Mesenchymal stem cell (in vitro differentiated cells and primary cell): ENCODE measurements around the gene DSTN.
A peak's percentile ranks its signal among the peaks of the same experiment; 100 is the strongest.

ENCODE experiments used
- DNase-seq: peaks from one replicate; pipeline ENCODE4 v3.0.0-alpha.2; 2013
- H2AFZ ChIP-seq: one replicate; pipeline ENCODE4 v1.6.1; 2013; ENCODE audit warnings: low read depth, mild to moderate bottlenecking, control low read depth, inconsistent platforms, low read length, moderate library complexity
- H2AK5ac ChIP-seq: 2 replicates; pipeline ENCODE4 v1.6.1; 2013; ENCODE audit warnings: low read length, moderate library complexity, mild to moderate bottlenecking, inconsistent platforms; ENCODE audit not compliant: severe bottlenecking
- H2BK120ac ChIP-seq: one replicate; pipeline ENCODE4 v1.6.1; 2013; ENCODE audit warnings: low read depth, mild to moderate bottlenecking, inconsistent platforms, low read length, moderate library complexity
- H2BK12ac ChIP-seq, 2 experiments: one replicate each; pipeline ENCODE4 v1.6.1; 2013; ENCODE audit warnings: inconsistent platforms in 2 of 2, low read length in 2 of 2, mild to moderate bottlenecking in 2 of 2, moderate library complexity in 2 of 2, control low read depth in 1 of 2
- H2BK15ac ChIP-seq: one replicate; pipeline ENCODE4 v1.6.1; 2013; ENCODE audit warnings: mild to moderate bottlenecking, low read depth, inconsistent platforms; ENCODE audit not compliant: poor library complexity, severe bottlenecking
- H2BK5ac ChIP-seq: 2 replicates; pipeline ENCODE4 v1.6.1; 2013; ENCODE audit warnings: low read depth, mild to moderate bottlenecking, low read length, control low read depth, inconsistent platforms; ENCODE audit not compliant: poor library complexity, severe bottlenecking
- H3K14ac ChIP-seq, 2 experiments: one replicate each; pipeline ENCODE4 v1.6.1; 2013; ENCODE audit warnings: inconsistent platforms in 2 of 2, low read length in 2 of 2, control low read depth in 1 of 2, mild to moderate bottlenecking in 1 of 2, moderate library complexity in 1 of 2
- H3K18ac ChIP-seq, 2 experiments: one replicate each; pipeline ENCODE4 v1.6.1; 2013; ENCODE audit warnings: inconsistent platforms in 2 of 2, low read length in 2 of 2, control low read depth in 1 of 2, low read depth in 1 of 2, mild to moderate bottlenecking in 1 of 2
- H3K23ac ChIP-seq, 2 experiments: one replicate each; pipeline ENCODE4 v1.6.1; 2013; ENCODE audit warnings: inconsistent platforms in 2 of 2, low read length in 2 of 2, mild to moderate bottlenecking in 2 of 2, moderate library complexity in 2 of 2, control low read depth in 1 of 2
- H3K27ac ChIP-seq: 2 replicates; pipeline ENCODE4 v1.5.1; 2013; ENCODE audit warnings: mild to moderate bottlenecking, moderate library complexity, low read length, control low read depth, inconsistent platforms; ENCODE audit not compliant: poor library complexity, severe bottlenecking
- H3K27me3 ChIP-seq, 2 experiments: 2 replicates each; pipeline versions ENCODE4 v1.6.1 to v1.7.0; 2013; ENCODE audit warnings: low read length in 2 of 2, mild to moderate bottlenecking in 2 of 2, moderate library complexity in 2 of 2, control low read depth in 1 of 2, inconsistent platforms in 1 of 2; ENCODE audit not compliant: control insufficient read depth in 1 of 2, insufficient read depth in 1 of 2
- H3K36me3 ChIP-seq, 2 experiments: 2 replicates each; pipeline versions ENCODE4 v1.6.1 to v1.7.0; 2013; ENCODE audit warnings: low read length in 2 of 2, control low read depth in 1 of 2, inconsistent platforms in 1 of 2, low read depth in 1 of 2, mild to moderate bottlenecking in 1 of 2; ENCODE audit not compliant: insufficient read depth in 2 of 2, control insufficient read depth in 1 of 2
- H3K4ac ChIP-seq, 2 experiments: one replicate each; pipeline ENCODE4 v1.6.1; 2013; ENCODE audit warnings: inconsistent platforms in 2 of 2, low read length in 2 of 2, mild to moderate bottlenecking in 2 of 2, moderate library complexity in 2 of 2, control low read depth in 1 of 2, low read depth in 1 of 2
- H3K4me1 ChIP-seq: 2 replicates; pipeline ENCODE4 v1.6.1; 2013; ENCODE audit warnings: low read depth, low read length, control low read depth; ENCODE audit not compliant: control insufficient read depth, insufficient read depth
- H3K4me2 ChIP-seq: 2 replicates; pipeline ENCODE4 v1.6.1; 2013; ENCODE audit warnings: low read length, mild to moderate bottlenecking, inconsistent platforms; ENCODE audit not compliant: poor library complexity, severe bottlenecking
- H3K4me3 ChIP-seq, 2 experiments: 2 replicates each; pipeline versions ENCODE4 v1.5.1 to v1.7.0; 2013; ENCODE audit warnings: low read length in 2 of 2, mild to moderate bottlenecking in 2 of 2, control low read depth in 1 of 2, low read depth in 1 of 2; ENCODE audit not compliant: insufficient read depth in 1 of 2
- H3K79me1 ChIP-seq: replicated peaks from 2 replicates; pipeline ENCODE4 v1.6.1; 2013; ENCODE audit warnings: mild to moderate bottlenecking, control low read depth, low read length, inconsistent platforms; ENCODE audit not compliant: poor library complexity, severe bottlenecking
- H3K9ac ChIP-seq: 2 replicates; pipeline ENCODE4 v1.7.0; 2013; ENCODE audit warnings: mild to moderate bottlenecking, low read length, moderate library complexity
- H3K9me3 ChIP-seq: 2 replicates; pipeline ENCODE4 v1.7.0; 2013; ENCODE audit warnings: mild to moderate bottlenecking, low read length; ENCODE audit not compliant: control insufficient read depth
- H4K8ac ChIP-seq: one replicate; pipeline ENCODE4 v1.6.1; 2013; ENCODE audit warnings: inconsistent platforms, mild to moderate bottlenecking, low read length, moderate library complexity
- H4K91ac ChIP-seq: one replicate; pipeline ENCODE4 v1.6.1; 2013; ENCODE audit warnings: mild to moderate bottlenecking, low read length, inconsistent platforms
- WGBS: methylation state at CpG from one replicate; pipeline ENCODE4 v1.1.7; 2013; ENCODE audit warnings: mixed read lengths; 5-methylcytosine and 5-hydroxymethylcytosine counted together

The DSTN gene

DNA sequence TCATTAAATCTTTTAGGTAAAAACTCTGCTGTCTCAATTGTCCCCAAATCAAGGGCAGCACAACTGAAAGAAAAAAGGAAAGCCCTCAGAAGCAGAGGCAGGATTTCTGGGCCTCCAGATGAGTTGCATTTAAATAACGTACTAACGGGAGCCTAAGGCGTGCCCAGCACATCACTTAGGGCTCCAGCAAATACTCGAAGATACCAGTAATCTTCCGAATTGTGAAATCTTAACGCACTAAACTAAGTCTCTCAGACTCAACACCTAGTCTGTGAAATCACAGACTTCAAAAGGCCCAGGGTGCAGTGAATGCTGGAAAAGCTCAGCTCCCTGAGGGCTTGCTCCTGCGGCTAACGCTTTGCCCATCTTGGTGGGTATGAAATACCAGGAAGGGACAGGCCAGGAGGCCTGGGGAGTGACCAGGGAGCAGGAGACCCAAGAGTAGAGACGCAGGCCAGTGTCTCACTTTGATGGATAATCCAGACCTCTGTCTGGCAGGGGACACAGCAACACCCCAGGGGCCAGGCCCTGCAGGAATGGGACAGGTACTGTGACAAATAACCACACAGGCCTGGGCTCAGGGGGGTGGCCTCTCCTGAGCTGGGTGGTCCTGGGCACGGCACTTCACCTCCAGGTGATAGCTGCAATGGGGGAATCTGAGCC lies 75.8 kb downstream of the DSTN start:
- peaks cover 39 to 74% of the 10 kb centered on the region in 2 experiments for H3K36me3 ChIP-seq

DNA sequence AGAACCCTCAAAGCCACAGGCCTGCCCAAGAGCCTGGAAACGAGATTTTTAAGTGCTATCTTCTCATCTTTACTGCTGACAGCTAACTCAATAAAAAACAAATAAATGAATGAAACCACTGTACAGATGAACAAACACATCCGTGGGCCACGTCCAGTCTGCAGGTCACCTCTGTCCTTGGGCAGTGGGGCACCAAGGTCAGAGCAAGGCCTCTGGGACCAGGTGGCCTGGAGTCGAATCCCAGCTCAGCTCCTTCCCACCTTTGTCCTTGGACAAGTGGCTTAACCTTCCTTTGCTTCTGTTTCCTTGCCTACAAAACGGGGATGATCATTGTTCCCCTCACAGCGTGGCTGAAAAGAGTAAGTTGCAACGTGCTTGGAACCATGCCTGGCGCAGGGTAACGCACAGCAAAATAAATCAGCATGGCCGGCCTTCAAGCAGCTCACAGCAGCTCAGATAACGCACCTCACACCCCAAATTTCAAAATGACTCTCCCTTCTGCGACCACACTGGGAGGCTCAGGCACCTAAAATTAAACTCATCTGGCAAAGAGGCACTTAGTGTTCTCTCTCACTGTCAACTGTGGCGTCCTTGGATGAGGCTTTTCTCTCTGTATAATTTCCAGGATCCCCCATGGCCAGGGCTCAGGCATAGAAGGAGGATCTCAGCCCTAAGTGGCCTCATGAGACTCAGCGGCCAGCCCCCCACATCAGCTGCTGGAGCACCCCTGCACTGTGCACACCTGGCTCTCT lies 76.5 kb downstream of the DSTN start:
- Histone ChIP-seq H2BK120ac (no peak overlapping the region), H2BK5ac (no peak overlapping the region), H3K36me3 (peaks cover 32 to 67% of the 10 kb centered on the region in 2 experiments), H3K4me3 (no peak overlapping the region), H4K8ac (peak overlapping the region; percentile 56), H2BK12ac (no peak overlapping the region), H3K27me3 (no peaks in the 10 kb centered on the region), H2BK15ac (no peak overlapping the region), H3K23ac (no peak overlapping the region), H3K4ac (no peak overlapping the region), H2AK5ac (no peak overlapping the region), H2AFZ (no peak overlapping the region), H3K18ac (no peak overlapping the region), H3K4me1 (peaks cover 41% of the 10 kb centered on the region), H3K79me1 (peaks cover 25% of the 10 kb centered on the region), H3K14ac (no peak overlapping the region), H4K91ac (no peak overlapping the region), H3K9me3 (no peaks in the 10 kb centered on the region), H3K27ac (no peak overlapping the region), H3K9ac (peak overlapping the region; percentile 2), H3K4me2 (no peak overlapping the region)
- DNase-seq, result no peak
- WGBS, result 84% methylated on average over 14 of the region's 14 CpGs

More for the DNA sequence above, 75.8 kb downstream of the DSTN start:
- Histone ChIP-seq H3K79me1 (peaks cover 29% of the 10 kb centered on the region), H3K4me2 (no peak overlapping the region), H3K4me3 (no peak overlapping the region), H4K91ac (no peak overlapping the region), H2BK120ac (no peak overlapping the region), H3K9ac (peak overlapping the region; percentile 1), H3K27ac (no peak overlapping the region), H2AFZ (no peak overlapping the region), H2BK15ac (no peak overlapping the region), H3K23ac (no peak overlapping the region), H3K27me3 (no peaks in the 10 kb centered on the region), H2BK5ac (no peak overlapping the region), H3K18ac (no peak overlapping the region), H3K9me3 (no peaks in the 10 kb centered on the region), H4K8ac (no peak overlapping the region), H3K4me1 (peaks cover 40% of the 10 kb centered on the region), H2AK5ac (no peak overlapping the region), H3K4ac (no peak overlapping the region), H2BK12ac (no peak overlapping the region), H3K14ac (no peak overlapping the region)
- DNase-seq, result no peak
- WGBS, result 92% methylated on average over 10 of the region's 10 CpGs

DNA sequence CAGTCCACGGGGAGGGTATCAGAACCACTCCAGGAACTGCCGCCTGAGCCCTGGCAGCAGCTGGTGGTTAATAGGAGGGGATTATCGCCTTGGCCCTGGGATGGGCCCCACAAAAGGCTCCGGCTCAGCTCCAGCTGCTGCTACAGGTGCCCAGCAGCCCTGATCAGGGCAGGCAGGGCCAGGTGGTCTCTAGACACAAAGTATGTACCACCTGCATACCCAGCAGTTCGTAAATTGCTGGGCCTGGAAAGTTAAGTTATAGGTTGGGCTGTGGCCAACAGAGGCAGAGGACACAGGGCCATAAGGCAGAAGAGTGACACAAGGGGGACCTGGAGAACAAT lies 77.1 kb downstream of the DSTN start:
- Histone ChIP-seq H3K4me1 (peaks cover 45% of the 10 kb centered on the region), H3K9me3 (no peaks in the 10 kb centered on the region), H2BK12ac (no peak overlapping the region), H3K14ac (peak overlapping the region in 1 of 2 experiments; percentile 11), H3K79me1 (peaks cover 21% of the 10 kb centered on the region), H3K27ac (no peak overlapping the region), H4K91ac (no peak overlapping the region), H3K9ac (peak overlapping the region; percentile 2), H3K4me3 (peak overlapping the region in 1 of 2 experiments; percentile 6), H2BK5ac (no peak overlapping the region), H2AFZ (no peak overlapping the region), H3K23ac (no peak overlapping the region), H3K36me3 (peaks cover 28 to 65% of the 10 kb centered on the region in 2 experiments), H3K4me2 (no peak overlapping the region), H3K4ac (no peak overlapping the region), H3K18ac (peak overlapping the region in 1 of 2 experiments; percentile 37), H2AK5ac (no peak overlapping the region), H4K8ac (no peak overlapping the region), H3K27me3 (no peaks in the 10 kb centered on the region), H2BK15ac (no peak overlapping the region), H2BK120ac (no peak overlapping the region)
- WGBS, result 77% methylated on average over 5 of the region's 5 CpGs
- DNase-seq, result no peak
